Measurements from ENCODE around the gene ZNF784. TPM values are rescaled to one million over a fixed set of nuclear protein-coding genes. Genes with fewer than 3 reads are reported as not detected.

ZNF784 gene
- total RNA-seq, 6 donors from 2014 or later = 6.8 to 14.7 (median 8.6) TPM

- 1% methylated on average over 15 of the region's 15 CpGs for WGBS, 2 donors
- H3K4me1 ChIP-seq = peaks cover 59 to 83% (median 63%) of the 10 kb centered on the region in 4 donors
- peak overlapping the region; percentile 74 to 96 (median 86) for H3K4me3 ChIP-seq
- ATAC-seq (ENCODE audit: low FRiP score in 2 of 2) (no peak), DNase-seq (no peak)
- H3K27ac ChIP-seq = peak overlapping the region; percentile 77 to 94 (median 91)
- peaks cover 5 to 13% (median 8%) of the 10 kb centered on the region in 4 donors for H3K36me3 ChIP-seq
- TF ChIP-seq POLR2A (IDR thresholded peaks at IDR 0.05) = no peak
- no peak for TF ChIP-seq CTCF (IDR thresholded peaks at IDR 0.05)
- H3K9me3 ChIP-seq = no peaks in the 10 kb centered on the region
- no peaks in the 10 kb centered on the region for H3K27me3 ChIP-seq
Measured at GRCh38 chr19:55643887-55644176, 19.5 kb upstream of the ZNF784 start.

- peak in 1 of 4 donors; percentile 18 for TF ChIP-seq EP300 (IDR thresholded peaks at IDR 0.05)
- TF ChIP-seq POLR2AphosphoS5 (IDR thresholded peaks at IDR 0.05) = peak; percentile 43 to 58
- no peak for TF ChIP-seq POLR2A (IDR thresholded peaks at IDR 0.05)
- TF ChIP-seq CTCF (IDR thresholded peaks at IDR 0.05) = peak in 1 of 6 experiments; percentile 24
- H3K27ac ChIP-seq = peak within 1 kb of the TSS; percentile 77 to 94 (median 91)
- no peaks in the 10 kb centered on the region for H3K9me3 ChIP-seq
- H3K36me3 ChIP-seq = peaks cover 5 to 13% (median 11%) of the 10 kb centered on the region in 4 donors
- H3K27me3 ChIP-seq = no peaks in the 10 kb centered on the region
- WGBS, 2 donors = 2 to 3% methylated on average over 43 to 44 of the region's 56 CpGs
- H3K4me3 ChIP-seq = peak within 1 kb of the TSS; percentile 74 to 96 (median 86)
- ATAC-seq (ENCODE audit: low FRiP score in 2 of 2) = peak; percentile 73 to 78
- H3K4me1 ChIP-seq = peaks cover 58 to 81% (median 60%) of the 10 kb centered on the region in 4 donors
- DNase-seq = peak; percentile 73 to 95
Measured at GRCh38 chr19:55643003-55643886, 18.9 kb upstream of the ZNF784 start, which contains the start of gene ZNF581. ZNF581 (plus strand) TSS chr19:55643649; CDS start chr19:55644572, 923 bp downstream.

DNA sequence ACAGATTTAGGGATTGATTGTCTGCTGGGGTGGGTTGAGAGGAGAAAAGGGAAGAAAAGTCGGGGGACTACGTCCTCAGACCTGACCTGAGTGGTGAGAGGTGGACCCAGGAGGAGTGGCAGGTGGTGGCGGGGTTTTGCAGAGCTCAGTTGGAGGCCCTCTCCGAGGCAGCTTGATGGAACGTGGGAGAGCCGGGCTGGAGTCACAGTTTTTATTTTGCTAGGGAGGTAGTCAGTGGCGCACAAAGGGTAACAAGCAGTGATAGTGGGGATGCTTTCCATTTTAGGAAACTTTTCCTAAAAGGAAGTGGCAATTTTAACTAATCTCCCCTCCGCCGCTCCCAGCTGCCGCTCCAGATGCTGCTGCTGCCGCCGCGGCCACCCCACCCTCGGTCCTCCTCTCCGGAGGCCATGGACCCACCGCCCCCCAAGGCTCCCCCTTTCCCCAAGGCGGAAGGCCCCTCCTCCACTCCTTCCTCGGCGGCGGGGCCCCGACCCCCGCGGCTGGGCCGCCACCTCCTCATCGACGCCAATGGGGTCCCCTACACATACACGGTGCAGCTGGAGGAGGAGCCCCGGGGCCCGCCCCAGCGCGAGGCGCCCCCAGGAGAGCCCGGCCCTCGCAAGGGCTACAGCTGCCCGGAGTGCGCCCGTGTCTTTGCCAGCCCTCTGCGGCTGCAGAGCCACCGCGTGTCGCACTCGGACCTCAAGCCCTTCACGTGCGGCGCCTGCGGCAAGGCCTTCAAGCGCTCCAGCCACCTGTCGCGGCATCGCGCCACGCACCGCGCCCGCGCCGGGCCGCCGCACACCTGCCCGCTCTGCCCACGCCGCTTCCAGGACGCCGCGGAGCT is 18.0 kb upstream of the ZNF784 start:
- Histone ChIP-seq H3K9me3 (no peaks in the 10 kb centered on the region), H3K4me1 (peaks cover 52 to 81% (median 62%) of the 10 kb centered on the region in 4 donors), H3K36me3 (peaks cover 5 to 13% (median 12%) of the 10 kb centered on the region in 4 donors), H3K4me3 (peak overlapping the region; percentile 74 to 96 (median 86)), H3K27ac (peak overlapping the region; percentile 77 to 94 (median 91)), H3K27me3 (no peaks in the 10 kb centered on the region)
- no peak for ATAC-seq (ENCODE audit: low FRiP score in 2 of 2)
- peak in 2 of 4 donors; percentile 13 to 39 for TF ChIP-seq POLR2A (IDR thresholded peaks at IDR 0.05)
- no peak for TF ChIP-seq CTCF (IDR thresholded peaks at IDR 0.05)
- TF ChIP-seq EP300 (IDR thresholded peaks at IDR 0.05) = no peak
- TF ChIP-seq POLR2AphosphoS5 (IDR thresholded peaks at IDR 0.05) = no peak
- WGBS, 2 donors = 0 to 1% methylated on average over 11 to 35 of the region's 65 CpGs
- peak in 1 of 2 donors; percentile 89 for DNase-seq

DNA sequence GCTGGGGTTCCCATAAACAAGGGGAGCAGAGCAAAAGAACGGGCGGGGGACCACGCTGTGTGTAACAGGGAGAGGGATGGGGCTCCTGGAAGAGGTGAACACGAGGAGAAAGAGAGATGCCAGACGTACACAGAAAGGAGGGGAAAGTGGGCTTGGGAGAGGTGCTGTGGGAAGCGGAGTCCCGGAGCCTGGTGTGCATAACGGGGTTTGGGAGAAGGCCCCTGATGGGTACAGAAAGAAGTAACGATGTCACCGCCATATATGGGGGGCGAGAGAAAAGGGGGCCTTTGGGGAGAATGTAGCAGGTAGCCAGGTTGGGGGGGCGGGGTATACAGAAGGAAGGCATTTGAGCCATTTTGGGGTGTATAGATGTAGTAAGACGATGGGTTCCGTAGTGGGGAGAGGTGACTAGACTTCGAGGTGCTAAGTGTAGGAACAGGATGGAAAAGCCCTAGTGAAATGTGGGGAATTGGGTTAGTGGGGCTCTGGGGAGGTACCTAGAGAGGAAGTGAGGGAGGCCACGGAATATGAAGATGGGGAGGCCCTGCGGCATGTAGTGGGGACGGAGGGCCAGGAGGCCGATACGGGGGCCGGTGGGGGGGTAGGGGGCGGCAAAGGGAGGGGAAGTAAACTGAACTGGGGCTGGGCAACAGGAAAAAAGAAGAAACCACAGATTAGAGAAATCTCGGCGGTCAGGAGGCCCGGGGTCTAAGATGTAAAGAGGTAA is 17.2 kb upstream of the ZNF784 start:
- 1% methylated on average over 24 to 25 of the region's 25 CpGs for WGBS, 2 donors
- Histone ChIP-seq H3K4me1 (peaks cover 56 to 84% (median 62%) of the 10 kb centered on the region in 4 donors), H3K27me3 (no peaks in the 10 kb centered on the region), H3K36me3 (peaks cover 5 to 13% (median 12%) of the 10 kb centered on the region in 4 donors), H3K4me3 (peak overlapping the region; percentile 74 to 96 (median 86)), H3K27ac (peak overlapping the region; percentile 88 to 94 (median 92)), H3K9me3 (no peaks in the 10 kb centered on the region)
- ATAC-seq (ENCODE audit: low FRiP score in 2 of 2) = no peak
- TF ChIP-seq POLR2A (IDR thresholded peaks at IDR 0.05) (no peak), POLR2AphosphoS5 (IDR thresholded peaks at IDR 0.05) (no peak), CTCF (IDR thresholded peaks at IDR 0.05) (no peak), EP300 (IDR thresholded peaks at IDR 0.05) (no peak)
- DNase-seq = no peak
